WTC11 (cell line): Measurements from ENCODE around the gene AGAP5. TPM values are rescaled to one million over a fixed set of nuclear protein-coding genes. Genes with fewer than 3 reads are reported as not detected.

ENCODE experiments used
- ATAC-seq: fragments of 200-7000 bp; cut with Tn5 transposase; 2 replicates; pipeline ENCODE4 v1.10.0; 2021; ENCODE audit warnings: mild to moderate bottlenecking, moderate library complexity
- CTCF ChIA-PET: fragments of 300-600 bp; sonication (Branson Sonifier 250); formaldehyde crosslinking; loops from one replicate; lab custom pipeline; 2021; ENCODE audit warnings: antibody characterized with exemption; lab: Charles Lee
- POLR2A ChIA-PET: fragments of 350-600 bp; sonication (Branson Sonifier 250); formaldehyde crosslinking; loops from one replicate; lab custom pipeline; 2021; ENCODE audit warnings: antibody characterized with exemption; lab: Charles Lee
- DNase-seq: peaks from one replicate; pipeline ENCODE4 v3.0.0; 2021; ENCODE audit warnings: low spot score
- H3K27ac Mint-ChIP-seq: 2 replicates; pipeline ENCODE4 v1.8.0; 2021; ENCODE audit warnings: mixed read lengths
- H3K27me3 Mint-ChIP-seq: 2 replicates; pipeline ENCODE4 v1.8.0; 2021; ENCODE audit warnings: low read depth, mild to moderate bottlenecking, moderate library complexity, mixed read lengths
- H3K36me3 Mint-ChIP-seq: 2 replicates; pipeline ENCODE4 v1.8.0; 2021; ENCODE audit warnings: mixed read lengths
- H3K4me1 Mint-ChIP-seq: 2 replicates; pipeline ENCODE4 v1.8.0; 2022; ENCODE audit warnings: mixed read lengths
- H3K4me3 Mint-ChIP-seq: 2 replicates; pipeline ENCODE4 v1.8.0; 2021; ENCODE audit warnings: mild to moderate bottlenecking, moderate library complexity, mixed read lengths
- H3K9me3 Mint-ChIP-seq: 2 replicates; pipeline ENCODE4 v1.8.0; 2021; ENCODE audit warnings: mixed read lengths
- CREM ChIP-seq: sonication (generic); formaldehyde crosslinking; IDR thresholded peaks from 2 replicates; pipeline ENCODE4 v1.8.1; 2022; ENCODE audit warnings: mild to moderate bottlenecking, missing genetic modification reagents, moderate library complexity
- FOXK1 ChIP-seq: sonication (generic); formaldehyde crosslinking; IDR thresholded peaks from 2 replicates; pipeline ENCODE4 v1.8.0; 2022; ENCODE audit warnings: mild to moderate bottlenecking, moderate library complexity, missing genetic modification reagents
- FOXP4 ChIP-seq: sonication (generic); formaldehyde crosslinking; IDR thresholded peaks from 2 replicates; pipeline ENCODE4 v1.8.0; 2022; ENCODE audit warnings: mild to moderate bottlenecking, missing genetic modification reagents
- GTF2I ChIP-seq: fragments of 250-450 bp; sonication (Bioruptor Pico); conservative IDR thresholded peaks from 2 replicates; pipeline ENCODE4 v1.4.0; 2021; ENCODE audit warnings: mild to moderate bottlenecking
- NR1H2 ChIP-seq: sonication (generic); formaldehyde crosslinking; IDR thresholded peaks from 2 replicates; pipeline ENCODE4 v1.9.0; 2021; ENCODE audit warnings: mild to moderate bottlenecking, moderate library complexity, missing genetic modification reagents
- RELA ChIP-seq: sonication (generic); formaldehyde crosslinking; IDR thresholded peaks from 2 replicates; pipeline ENCODE4 v1.8.1; 2022; ENCODE audit warnings: missing genetic modification reagents, mild to moderate bottlenecking, borderline replicate concordance
- SMAD3 ChIP-seq: sonication (generic); formaldehyde crosslinking; IDR thresholded peaks from 2 replicates; pipeline ENCODE4 v1.8.0; 2022; ENCODE audit warnings: missing genetic modification reagents, mild to moderate bottlenecking, borderline replicate concordance
- SMAD4 ChIP-seq: sonication (generic); formaldehyde crosslinking; IDR thresholded peaks from 2 replicates; pipeline ENCODE4 v1.8.0; 2022; ENCODE audit warnings: mild to moderate bottlenecking, missing genetic modification reagents
- SP1 ChIP-seq: sonication (generic); formaldehyde crosslinking; conservative IDR thresholded peaks from 2 replicates; pipeline ENCODE4 v1.8.1; 2022; ENCODE audit warnings: missing genetic modification reagents
- TCF7 ChIP-seq: sonication (generic); formaldehyde crosslinking; IDR thresholded peaks from 2 replicates; pipeline ENCODE4 v1.8.0; 2022; ENCODE audit warnings: mild to moderate bottlenecking, low read depth, missing genetic modification reagents, moderate library complexity
- USF1 ChIP-seq: sonication (generic); formaldehyde crosslinking; IDR thresholded peaks from 2 replicates; pipeline ENCODE4 v1.8.0; 2022; ENCODE audit warnings: mild to moderate bottlenecking, missing genetic modification reagents
- ZBTB21 ChIP-seq: sonication (generic); formaldehyde crosslinking; IDR thresholded peaks from 2 replicates; pipeline ENCODE4 v1.8.1; 2023; ENCODE audit warnings: mild to moderate bottlenecking, missing genetic modification reagents, borderline replicate concordance
- ZNF121 ChIP-seq: sonication (generic); formaldehyde crosslinking; IDR thresholded peaks from 2 replicates; pipeline ENCODE4 v1.8.0; 2023; ENCODE audit warnings: missing genetic modification reagents
- ZNF219 ChIP-seq: sonication (generic); formaldehyde crosslinking; IDR thresholded peaks from 2 replicates; pipeline ENCODE4 v1.8.0; 2023; ENCODE audit warnings: missing genetic modification reagents, mild to moderate bottlenecking, borderline replicate concordance
- ZNF232 ChIP-seq: sonication (generic); formaldehyde crosslinking; IDR thresholded peaks from 2 replicates; pipeline ENCODE4 v1.8.0; 2022; ENCODE audit warnings: mild to moderate bottlenecking, missing genetic modification reagents
- ZNF263 ChIP-seq: sonication (generic); formaldehyde crosslinking; IDR thresholded peaks from 2 replicates; pipeline ENCODE4 v1.8.1; 2022; ENCODE audit warnings: low read depth, mild to moderate bottlenecking, moderate library complexity, missing genetic modification reagents
- ZNF396 ChIP-seq: fragments of 250-450 bp; sonication (Bioruptor Pico); IDR thresholded peaks from 2 replicates; pipeline ENCODE4 v1.8.0; 2021; ENCODE audit warnings: mild to moderate bottlenecking, moderate library complexity, borderline replicate concordance
- ZNF416 ChIP-seq: fragments of 250-450 bp; sonication (Bioruptor Pico); IDR thresholded peaks from 2 replicates; pipeline ENCODE4 v1.9.0; 2021; ENCODE audit warnings: mild to moderate bottlenecking, inconsistent platforms
- ZNF425 ChIP-seq: fragments of 250-450 bp; sonication (Bioruptor Pico); conservative IDR thresholded peaks from 2 replicates; pipeline ENCODE4 v1.9.0; 2021; ENCODE audit warnings: mild to moderate bottlenecking
- total RNA-seq: library from RNA; stranded (reverse); gene quantifications from 3 replicates; pipeline ENCODE4 v1.2.3, GENCODE V29; 2021
- TF ChIP-seq, protein P1 (sequence below): sonication (generic); formaldehyde crosslinking; IDR thresholded peaks from 2 replicates; pipeline ENCODE4 v1.8.1; 2023; ENCODE audit warnings: mild to moderate bottlenecking, missing genetic modification reagents, moderate library complexity
- TF ChIP-seq, protein P2 (sequence below): sonication (generic); formaldehyde crosslinking; IDR thresholded peaks from 2 replicates; pipeline ENCODE4 v1.8.0; 2022; ENCODE audit warnings: mild to moderate bottlenecking, missing genetic modification reagents
- TF ChIP-seq, protein P3 (sequence below): sonication (generic); formaldehyde crosslinking; conservative IDR thresholded peaks from 2 replicates; pipeline ENCODE4 v1.8.1; 2023; ENCODE audit warnings: mild to moderate bottlenecking, low read depth, missing genetic modification reagents, moderate library complexity

AGAP5 gene
- total RNA-seq, 1 experiment from 2014 or later = 7.5 TPM

GRCh38 chr10:73647211-73647874 lies 50.6 kb downstream of the AGAP5 start:
- ChIA-PET CTCF (interaction anchor here (0.5 to 6.9 kb wide), 4 partner anchors 13 to 1438 kb away, joined by 4 to 77 read pairs (median 4); no protein-coding TSS in a partner anchor), POLR2A (interaction anchor here (1.1 to 1.6 kb wide), 2 partner anchors 82 to 124 kb away, joined by 3 read pairs; a partner anchor contains a TSS)
- ATAC-seq = peak; percentile 87
- TF ChIP-seq, protein P1, sequence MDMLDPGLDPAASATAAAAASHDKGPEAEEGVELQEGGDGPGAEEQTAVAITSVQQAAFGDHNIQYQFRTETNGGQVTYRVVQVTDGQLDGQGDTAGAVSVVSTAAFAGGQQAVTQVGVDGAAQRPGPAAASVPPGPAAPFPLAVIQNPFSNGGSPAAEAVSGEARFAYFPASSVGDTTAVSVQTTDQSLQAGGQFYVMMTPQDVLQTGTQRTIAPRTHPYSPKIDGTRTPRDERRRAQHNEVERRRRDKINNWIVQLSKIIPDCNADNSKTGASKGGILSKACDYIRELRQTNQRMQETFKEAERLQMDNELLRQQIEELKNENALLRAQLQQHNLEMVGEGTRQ = peak; percentile 97
- TF ChIP-seq SP1 (CRISPR knock-in tag) = peak; percentile 74
- no peak for TF ChIP-seq ZNF232
- no peak for TF ChIP-seq CREM (CRISPR knock-in tag)
- peak; percentile 97 for TF ChIP-seq USF1 (CRISPR knock-in tag)
- TF ChIP-seq FOXK1 = no peak
- TF ChIP-seq, protein P2, sequence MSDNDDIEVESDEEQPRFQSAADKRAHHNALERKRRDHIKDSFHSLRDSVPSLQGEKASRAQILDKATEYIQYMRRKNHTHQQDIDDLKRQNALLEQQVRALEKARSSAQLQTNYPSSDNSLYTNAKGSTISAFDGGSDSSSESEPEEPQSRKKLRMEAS (CRISPR knock-in tag) = peak; percentile 65; the same call in 1 of the 2 replicates
- no peak for TF ChIP-seq TCF7 (CRISPR knock-in tag)
- no peak for TF ChIP-seq SMAD4 (CRISPR knock-in tag)
- no peak for TF ChIP-seq GTF2I (CRISPR knock-in tag)
- no peaks in the 10 kb centered on the region for H3K36me3 Mint-ChIP-seq
- H3K4me1 Mint-ChIP-seq = peaks cover 20% of the 10 kb centered on the region
- H3K27me3 Mint-ChIP-seq = no peaks in the 10 kb centered on the region; the same call in 1 of the 2 replicates
- peak overlapping the region; percentile 79 for H3K27ac Mint-ChIP-seq
- peak; percentile 78 for DNase-seq
- H3K9me3 Mint-ChIP-seq = no peaks in the 10 kb centered on the region
- peak overlapping the region; percentile 77 for H3K4me3 Mint-ChIP-seq

DNA sequence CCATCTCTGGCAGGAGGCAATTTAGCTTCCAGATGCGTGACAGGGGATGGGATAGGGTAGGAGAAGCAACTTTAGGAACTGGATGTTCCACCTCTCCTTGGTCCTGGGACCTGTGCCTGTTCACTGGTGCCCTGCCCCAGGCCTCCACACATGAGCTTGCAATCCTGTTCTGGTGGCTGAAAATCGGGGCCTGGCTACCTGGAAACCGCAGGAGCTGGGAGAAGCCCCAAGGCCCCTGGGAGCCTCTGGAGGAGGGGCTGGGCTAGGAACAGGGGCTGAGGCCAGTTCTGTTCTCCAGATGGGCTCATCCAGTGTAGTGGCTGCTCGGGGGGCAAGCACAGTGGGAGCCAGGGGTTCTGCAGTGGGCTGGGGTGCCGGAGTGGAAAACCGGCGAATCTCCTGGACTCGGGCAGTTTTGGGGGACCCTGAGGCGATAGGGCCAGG lies 51.3 kb downstream of the AGAP5 start:
- H3K4me1 Mint-ChIP-seq = peaks cover 22% of the 10 kb centered on the region
- no peak for TF ChIP-seq ZNF416
- TF ChIP-seq SMAD3 (CRISPR knock-in tag) = no peak
- TF ChIP-seq, protein P3, sequence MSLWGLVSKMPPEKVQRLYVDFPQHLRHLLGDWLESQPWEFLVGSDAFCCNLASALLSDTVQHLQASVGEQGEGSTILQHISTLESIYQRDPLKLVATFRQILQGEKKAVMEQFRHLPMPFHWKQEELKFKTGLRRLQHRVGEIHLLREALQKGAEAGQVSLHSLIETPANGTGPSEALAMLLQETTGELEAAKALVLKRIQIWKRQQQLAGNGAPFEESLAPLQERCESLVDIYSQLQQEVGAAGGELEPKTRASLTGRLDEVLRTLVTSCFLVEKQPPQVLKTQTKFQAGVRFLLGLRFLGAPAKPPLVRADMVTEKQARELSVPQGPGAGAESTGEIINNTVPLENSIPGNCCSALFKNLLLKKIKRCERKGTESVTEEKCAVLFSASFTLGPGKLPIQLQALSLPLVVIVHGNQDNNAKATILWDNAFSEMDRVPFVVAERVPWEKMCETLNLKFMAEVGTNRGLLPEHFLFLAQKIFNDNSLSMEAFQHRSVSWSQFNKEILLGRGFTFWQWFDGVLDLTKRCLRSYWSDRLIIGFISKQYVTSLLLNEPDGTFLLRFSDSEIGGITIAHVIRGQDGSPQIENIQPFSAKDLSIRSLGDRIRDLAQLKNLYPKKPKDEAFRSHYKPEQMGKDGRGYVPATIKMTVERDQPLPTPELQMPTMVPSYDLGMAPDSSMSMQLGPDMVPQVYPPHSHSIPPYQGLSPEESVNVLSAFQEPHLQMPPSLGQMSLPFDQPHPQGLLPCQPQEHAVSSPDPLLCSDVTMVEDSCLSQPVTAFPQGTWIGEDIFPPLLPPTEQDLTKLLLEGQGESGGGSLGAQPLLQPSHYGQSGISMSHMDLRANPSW = no peak
- no peak for TF ChIP-seq NR1H2
- no peak for TF ChIP-seq ZNF232
- TF ChIP-seq RELA (CRISPR knock-in tag) = no peak
- TF ChIP-seq ZNF121 = no peak
- TF ChIP-seq ZNF263 (CRISPR knock-in tag) = no peak
- TF ChIP-seq ZNF396 (CRISPR knock-in tag) = no peak
- TF ChIP-seq TCF7 (CRISPR knock-in tag) = no peak
- TF ChIP-seq ZNF425 (CRISPR knock-in tag) = no peak
- TF ChIP-seq ZNF219 = no peak
- TF ChIP-seq FOXP4 = no peak
- no peak for TF ChIP-seq ZBTB21 (CRISPR knock-in tag)
- TF ChIP-seq, all 79 proteins: peak for 0
- no peak for ATAC-seq
- DNase-seq = peak; percentile 25
- H3K9me3 Mint-ChIP-seq = no peaks in the 10 kb centered on the region
- no peaks in the 10 kb centered on the region for H3K36me3 Mint-ChIP-seq
- peak overlapping the region; percentile 77 for H3K4me3 Mint-ChIP-seq
- CTCF ChIA-PET = interaction anchor here (6.9 kb wide), 1 partner anchor 117 kb away, joined by 77 read pairs; no protein-coding TSS in a partner anchor
- H3K27ac Mint-ChIP-seq = peak overlapping the region; percentile 79
- POLR2A ChIA-PET = interaction anchor here (0.6 kb wide), 1 partner anchor 21 kb away, joined by 3 read pairs; no protein-coding TSS in a partner anchor
- H3K27me3 Mint-ChIP-seq = no peaks in the 10 kb centered on the region; the same call in 1 of the 2 replicates
